Measurements from ENCODE around the gene GPR153.

- TF ChIP-seq CTCF (IDR thresholded peaks at IDR 0.05; ENCODE audit: low read depth, low read length, missing input control) = no peak
- no peak for TF ChIP-seq REST (IDR thresholded peaks at IDR 0.05)
- TF ChIP-seq RAD21 (IDR thresholded peaks at IDR 0.05) = no peak
- TF ChIP-seq EGR1 (IDR thresholded peaks at IDR 0.05; ENCODE audit: low read depth in 2 of 2) = no peak
- no peak for TF ChIP-seq HNF4G (IDR thresholded peaks at IDR 0.05)
- no peak for TF ChIP-seq HNF4A (conservative IDR thresholded peaks at IDR 0.05)
- no peak for TF ChIP-seq TAF1 (conservative IDR thresholded peaks at IDR 0.05)
- TF ChIP-seq RXRA (IDR thresholded peaks at IDR 0.05) = no peak
- no peak for TF ChIP-seq SP1 (IDR thresholded peaks at IDR 0.05)
- no peak for TF ChIP-seq YY1 (IDR thresholded peaks at IDR 0.05)
- no peak for TF ChIP-seq FOXA2 (IDR thresholded peaks at IDR 0.05)
- no peak for TF ChIP-seq ZBTB33 (IDR thresholded peaks at IDR 0.05)
- no peak for TF ChIP-seq FOXA1 (IDR thresholded peaks at IDR 0.05)
These were observed 12.0 kb upstream of the GPR153 start for GRCh38 chr1:6272868-6273267.

All from liver (tissue), 3 donors.